H9 (cell line): Measurements from ENCODE around the gene FRZB. TPM values are rescaled to one million over a fixed set of nuclear protein-coding genes. Genes with fewer than 3 reads are reported as not detected.

ENCODE experiments used
- DNase-seq: peaks from one replicate; pipeline ENCODE4 v3.0.0-alpha.2; 2017
- H2AFZ ChIP-seq: one replicate; pipeline ENCODE4 v1.6.1; 2013; ENCODE audit warnings: mild to moderate bottlenecking, low read length, control low read depth, moderate library complexity
- H2AK5ac ChIP-seq: 2 replicates; pipeline ENCODE4 v1.6.1; 2013; ENCODE audit warnings: low read length, control low read depth, mixed read lengths; ENCODE audit not compliant: insufficient read length
- H2BK120ac ChIP-seq: one replicate; pipeline ENCODE4 v1.6.1; 2013; ENCODE audit warnings: low read depth, mild to moderate bottlenecking, low read length, control low read depth, inconsistent platforms; ENCODE audit not compliant: poor library complexity, severe bottlenecking
- H2BK12ac ChIP-seq: 2 replicates; pipeline ENCODE4 v1.6.1; 2013; ENCODE audit warnings: low read length, control low read depth, mixed read lengths, low read depth; ENCODE audit not compliant: insufficient read length
- H2BK15ac ChIP-seq: 2 replicates; pipeline ENCODE4 v1.6.1; 2013; ENCODE audit warnings: low read depth, low read length, control low read depth
- H2BK20ac ChIP-seq: one replicate; pipeline ENCODE4 v1.6.1; 2013; ENCODE audit warnings: low read depth, mild to moderate bottlenecking, low read length, control low read depth, inconsistent platforms; ENCODE audit not compliant: poor library complexity, severe bottlenecking
- H2BK5ac ChIP-seq: 2 replicates; pipeline ENCODE4 v1.6.1; 2013; ENCODE audit warnings: low read length, control low read depth, mixed read lengths; ENCODE audit not compliant: insufficient read length
- H3K14ac ChIP-seq: 2 replicates; pipeline ENCODE4 v1.6.1; 2013; ENCODE audit warnings: low read length, control low read depth; ENCODE audit not compliant: insufficient read depth
- H3K18ac ChIP-seq: 2 replicates; pipeline ENCODE4 v1.6.1; 2013; ENCODE audit warnings: low read depth, mild to moderate bottlenecking, mixed read lengths, low read length, control low read depth; ENCODE audit not compliant: insufficient read length
- H3K23ac ChIP-seq: 2 replicates; pipeline ENCODE4 v1.6.1; 2013; ENCODE audit warnings: low read length, control low read depth, mixed read lengths, low read depth; ENCODE audit not compliant: insufficient read length
- H3K23me2 ChIP-seq: 2 replicates; pipeline ENCODE4 v1.6.1; 2013; ENCODE audit warnings: low read depth, mild to moderate bottlenecking, mixed read lengths, low read length, control low read depth; ENCODE audit not compliant: insufficient read length, poor library complexity, severe bottlenecking
- H3K27ac ChIP-seq: 2 replicates; pipeline ENCODE4 v1.5.1; 2013; ENCODE audit warnings: low read length, control low read depth, mixed read lengths, low read depth; ENCODE audit not compliant: insufficient read length
- H3K27me3 ChIP-seq: 2 replicates; pipeline ENCODE4 v1.6.1; 2013; ENCODE audit warnings: low read length, control low read depth, inconsistent platforms; ENCODE audit not compliant: insufficient read depth
- H3K4ac ChIP-seq: 2 replicates; pipeline ENCODE4 v1.6.1; 2013; ENCODE audit warnings: low read depth, mild to moderate bottlenecking, control low read depth, inconsistent platforms, low read length, moderate library complexity
- H3K4me1 ChIP-seq: 2 replicates; pipeline ENCODE4 v1.6.1; 2013; ENCODE audit warnings: low read length, control low read depth, inconsistent platforms; ENCODE audit not compliant: insufficient read depth
- H3K4me2 ChIP-seq: 2 replicates; pipeline ENCODE4 v1.6.1; 2013; ENCODE audit warnings: low read length, control low read depth, mixed read lengths; ENCODE audit not compliant: insufficient read length, insufficient read depth
- H3K56ac ChIP-seq: 2 replicates; pipeline ENCODE4 v1.6.1; 2013; ENCODE audit warnings: low read depth, mild to moderate bottlenecking, mixed read lengths, low read length, control low read depth; ENCODE audit not compliant: insufficient read length
- H3K79me1 ChIP-seq: 2 replicates; pipeline ENCODE4 v1.6.1; 2013; ENCODE audit warnings: low read depth, mild to moderate bottlenecking, moderate library complexity, low read length, control low read depth, inconsistent platforms; ENCODE audit not compliant: insufficient read depth, poor library complexity, severe bottlenecking
- H3K79me2 ChIP-seq: 2 replicates; pipeline ENCODE4 v1.6.1; 2013; ENCODE audit warnings: low read length, control low read depth, inconsistent platforms; ENCODE audit not compliant: insufficient read depth
- H3K9ac ChIP-seq: 2 replicates; pipeline ENCODE4 v1.6.1; 2013; ENCODE audit warnings: low read length, control low read depth, mixed read lengths; ENCODE audit not compliant: insufficient read length; ENCODE audit errors: extremely low read depth
- H3K9me3 ChIP-seq: one replicate; pipeline ENCODE4 v1.6.1; 2013; ENCODE audit warnings: low read depth, low read length, inconsistent platforms; ENCODE audit not compliant: control insufficient read depth
- H3T11ph ChIP-seq: one replicate; pipeline ENCODE4 v1.6.1; 2013; ENCODE audit warnings: mild to moderate bottlenecking, low read length, control low read depth, inconsistent platforms
- H4K20me1 ChIP-seq: one replicate; pipeline ENCODE4 v1.6.1; 2013; ENCODE audit not compliant: control insufficient read depth, insufficient read length, insufficient read depth
- H4K5ac ChIP-seq: 2 replicates; pipeline ENCODE4 v1.6.1; 2013; ENCODE audit warnings: low read depth, mild to moderate bottlenecking, mixed read lengths, low read length, control low read depth; ENCODE audit not compliant: insufficient read length
- H4K8ac ChIP-seq: replicated peaks from 2 replicates; pipeline ENCODE4 v1.6.1; 2013; ENCODE audit warnings: low read length, control low read depth, mixed read lengths, low read depth; ENCODE audit not compliant: insufficient read length
- H4K91ac ChIP-seq: 2 replicates; pipeline ENCODE4 v1.6.1; 2013; ENCODE audit warnings: low read depth, mild to moderate bottlenecking, moderate library complexity, mixed read lengths, low read length, control low read depth; ENCODE audit not compliant: insufficient read length
- H3K27ac Mint-ChIP-seq, 3 experiments: 2 replicates in 2 of 3; 3 replicates in 1 of 3; pipeline ENCODE4 v1.8.0; 2020 to 2021; ENCODE audit warnings: mixed read lengths in 3 of 3, mild to moderate bottlenecking in 1 of 3, moderate library complexity in 1 of 3
- H3K27me3 Mint-ChIP-seq: 2 replicates; pipeline ENCODE4 v1.8.0; 2021; ENCODE audit warnings: low read depth, mild to moderate bottlenecking, moderate library complexity, mixed read lengths
- H3K36me3 Mint-ChIP-seq, 3 experiments: 2 replicates in 2 of 3; 3 replicates in 1 of 3; pipeline ENCODE4 v1.8.0; 2020 to 2021; ENCODE audit warnings: low read depth in 3 of 3, mixed read lengths in 3 of 3; ENCODE audit not compliant: insufficient read depth in 1 of 3
- H3K4me1 Mint-ChIP-seq, 2 experiments: 2 replicates each; pipeline ENCODE4 v1.8.0; 2020; ENCODE audit warnings: mixed read lengths in 2 of 2
- H3K4me3 Mint-ChIP-seq, 2 experiments: 2 replicates in 1 of 2; 3 replicates in 1 of 2; pipeline ENCODE4 v1.8.0; 2020 to 2021; ENCODE audit warnings: mild to moderate bottlenecking in 2 of 2, mixed read lengths in 2 of 2, moderate library complexity in 1 of 2
- H3K9me3 Mint-ChIP-seq, 2 experiments: 2 replicates in 1 of 2; 3 replicates in 1 of 2; pipeline ENCODE4 v1.8.0; 2020; ENCODE audit warnings: mild to moderate bottlenecking in 2 of 2, mixed read lengths in 2 of 2, moderate library complexity in 1 of 2
- CTCF ChIP-seq: fragments of 200-600 bp; sonication (generic); conservative IDR thresholded peaks from 3 replicates; pipeline ENCODE4 v1.8.0; 2021; ENCODE audit warnings: antibody characterized with exemption, mild to moderate bottlenecking
- total RNA-seq: library from RNA; stranded (reverse); gene quantifications from 2 replicates; pipeline ENCODE4 v1.2.1, GENCODE V29; 2021

The FRZB gene
- total RNA-seq, 1 experiment from 2014 or later = 1.1 TPM

- no peaks in the 10 kb centered on the region for H3K9me3 Mint-ChIP-seq
- Histone ChIP-seq H4K8ac (no peak overlapping the region), H2BK120ac (no peak overlapping the region), H3K27me3 (no peaks in the 10 kb centered on the region), H3K79me2 (no peaks in the 10 kb centered on the region), H2AFZ (no peak overlapping the region), H3K9ac (no peak overlapping the region), H3K4ac (no peak overlapping the region), H3K27ac (no peak overlapping the region), H4K20me1 (no peaks in the 10 kb centered on the region), H2BK12ac (no peak overlapping the region), H3K18ac (no peak overlapping the region), H3K4me2 (no peak overlapping the region), H3K79me1 (no peaks in the 10 kb centered on the region), H3K23me2 (no peaks in the 10 kb centered on the region), H2BK5ac (no peak overlapping the region), H3K23ac (no peak overlapping the region), H4K5ac (no peak overlapping the region), H2AK5ac (no peak overlapping the region), H2BK15ac (no peak overlapping the region), H3K9me3 (no peaks in the 10 kb centered on the region), H3T11ph (no peak overlapping the region), H4K91ac (no peak overlapping the region), H3K56ac (no peak overlapping the region), H3K14ac (no peak overlapping the region), H3K4me1 (no peaks in the 10 kb centered on the region), H2BK20ac (no peak overlapping the region)
- no peaks in the 10 kb centered on the region for H3K36me3 Mint-ChIP-seq
- no peak for TF ChIP-seq CTCF
- peaks cover 13 to 22% of the 10 kb centered on the region in 2 experiments for H3K4me1 Mint-ChIP-seq
- no peak overlapping the region for H3K4me3 Mint-ChIP-seq
- H3K27ac Mint-ChIP-seq = no peak overlapping the region
- no peak for DNase-seq
- no peaks in the 10 kb centered on the region; the same call in 1 of the 2 replicates for H3K27me3 Mint-ChIP-seq
These were observed 35.3 kb downstream of the FRZB start for GRCh38 chr2:182831101-182831500.
